Thyroid gland (tissue), 4 donors: ENCODE data around the gene IGFBP5.

Source experiments
- POLR2A ChIP-seq, 2 donors: fragments of 450-650 bp; IDR thresholded peaks; one replicate each; pipeline ENCODE4 v1.6.1; 2017; ENCODE audit warnings: antibody characterized with exemption in 2 of 2, mild to moderate bottlenecking in 2 of 2, moderate library complexity in 1 of 2
- TF ChIP-seq, protein P1 (sequence below), 6 experiments: fragments of 200-600 bp in 3 of 6; fragments of 450-650 bp in 3 of 6; sonication (generic) in 3 of 6; IDR thresholded peaks; one replicate each; pipeline ENCODE4 v1.5.1; 2016 to 2019; ENCODE audit warnings: antibody characterized with exemption in 6 of 6, mild to moderate bottlenecking in 2 of 6, inconsistent platforms in 1 of 6, moderate library complexity in 1 of 6

DNA sequence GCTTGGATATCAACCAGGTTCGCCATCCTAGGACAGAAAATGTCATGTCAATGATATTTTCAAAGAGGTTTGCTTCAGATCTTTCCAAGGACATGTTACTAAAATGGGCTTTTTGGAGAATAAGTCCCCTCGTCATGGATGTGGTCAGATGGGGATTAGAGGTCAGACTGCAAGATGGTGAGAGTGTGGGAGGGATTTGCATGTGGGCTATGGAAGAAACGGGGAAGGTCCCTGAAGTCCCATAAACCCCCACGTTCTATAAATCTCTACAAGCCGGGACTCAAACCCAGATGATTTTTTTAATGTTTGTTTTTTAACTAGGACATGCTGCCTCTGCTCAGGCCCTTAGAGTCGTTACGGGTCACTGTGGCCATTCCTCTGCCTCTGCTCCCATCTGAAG lies 37.7 kb upstream of the IGFBP5 start:
- TF ChIP-seq, protein P1, sequence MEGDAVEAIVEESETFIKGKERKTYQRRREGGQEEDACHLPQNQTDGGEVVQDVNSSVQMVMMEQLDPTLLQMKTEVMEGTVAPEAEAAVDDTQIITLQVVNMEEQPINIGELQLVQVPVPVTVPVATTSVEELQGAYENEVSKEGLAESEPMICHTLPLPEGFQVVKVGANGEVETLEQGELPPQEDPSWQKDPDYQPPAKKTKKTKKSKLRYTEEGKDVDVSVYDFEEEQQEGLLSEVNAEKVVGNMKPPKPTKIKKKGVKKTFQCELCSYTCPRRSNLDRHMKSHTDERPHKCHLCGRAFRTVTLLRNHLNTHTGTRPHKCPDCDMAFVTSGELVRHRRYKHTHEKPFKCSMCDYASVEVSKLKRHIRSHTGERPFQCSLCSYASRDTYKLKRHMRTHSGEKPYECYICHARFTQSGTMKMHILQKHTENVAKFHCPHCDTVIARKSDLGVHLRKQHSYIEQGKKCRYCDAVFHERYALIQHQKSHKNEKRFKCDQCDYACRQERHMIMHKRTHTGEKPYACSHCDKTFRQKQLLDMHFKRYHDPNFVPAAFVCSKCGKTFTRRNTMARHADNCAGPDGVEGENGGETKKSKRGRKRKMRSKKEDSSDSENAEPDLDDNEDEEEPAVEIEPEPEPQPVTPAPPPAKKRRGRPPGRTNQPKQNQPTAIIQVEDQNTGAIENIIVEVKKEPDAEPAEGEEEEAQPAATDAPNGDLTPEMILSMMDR (IDR thresholded peaks at IDR 0.05): no peak
- TF ChIP-seq POLR2A (IDR thresholded peaks at IDR 0.05): no peak
